Measurements from ENCODE around the gene LPAR3. TPM values are rescaled to one million over a fixed set of nuclear protein-coding genes. Genes with fewer than 3 reads are reported as not detected.

The LPAR3 gene
- total and polyA plus RNA-seq, 9 donors: 0.20 to 22.7 (median 2.5) TPM

DNA sequence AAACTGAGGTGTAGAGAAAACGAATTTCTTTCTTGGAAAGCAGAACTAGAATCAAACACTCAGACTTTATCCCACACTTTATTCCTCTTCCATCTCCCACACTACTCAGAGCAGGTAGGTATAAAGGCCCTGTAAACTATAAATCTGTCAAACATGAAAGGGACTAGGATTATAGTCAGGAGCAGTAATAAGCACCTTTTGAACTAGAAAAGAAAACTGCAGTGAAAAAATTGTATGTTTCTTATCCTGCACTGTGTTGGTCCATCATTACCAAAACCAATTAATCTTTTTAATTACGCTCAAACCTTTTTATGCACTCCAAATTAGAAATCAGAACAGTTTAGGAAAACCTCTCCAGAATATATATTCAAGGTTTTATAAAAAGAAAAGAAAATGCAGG lies 47.6 kb downstream of the LPAR3 start:
- WGBS, 3 donors: 89 to 91% (median 90%) methylated on average over 2 of the region's 2 CpGs
- TF ChIP-seq, protein P1, sequence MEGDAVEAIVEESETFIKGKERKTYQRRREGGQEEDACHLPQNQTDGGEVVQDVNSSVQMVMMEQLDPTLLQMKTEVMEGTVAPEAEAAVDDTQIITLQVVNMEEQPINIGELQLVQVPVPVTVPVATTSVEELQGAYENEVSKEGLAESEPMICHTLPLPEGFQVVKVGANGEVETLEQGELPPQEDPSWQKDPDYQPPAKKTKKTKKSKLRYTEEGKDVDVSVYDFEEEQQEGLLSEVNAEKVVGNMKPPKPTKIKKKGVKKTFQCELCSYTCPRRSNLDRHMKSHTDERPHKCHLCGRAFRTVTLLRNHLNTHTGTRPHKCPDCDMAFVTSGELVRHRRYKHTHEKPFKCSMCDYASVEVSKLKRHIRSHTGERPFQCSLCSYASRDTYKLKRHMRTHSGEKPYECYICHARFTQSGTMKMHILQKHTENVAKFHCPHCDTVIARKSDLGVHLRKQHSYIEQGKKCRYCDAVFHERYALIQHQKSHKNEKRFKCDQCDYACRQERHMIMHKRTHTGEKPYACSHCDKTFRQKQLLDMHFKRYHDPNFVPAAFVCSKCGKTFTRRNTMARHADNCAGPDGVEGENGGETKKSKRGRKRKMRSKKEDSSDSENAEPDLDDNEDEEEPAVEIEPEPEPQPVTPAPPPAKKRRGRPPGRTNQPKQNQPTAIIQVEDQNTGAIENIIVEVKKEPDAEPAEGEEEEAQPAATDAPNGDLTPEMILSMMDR (IDR thresholded peaks at IDR 0.05): no peak
- no peak for TF ChIP-seq EP300 (IDR thresholded peaks at IDR 0.05)
- TF ChIP-seq POLR2A (IDR thresholded peaks at IDR 0.05): no peak
- no peaks in the 10 kb centered on the region for H3K36me3 ChIP-seq
- H3K27ac ChIP-seq: no peak overlapping the region
- no peak overlapping the region for H3K4me3 ChIP-seq
- H3K4me1 ChIP-seq (ENCODE audit: insufficient read depth): no peaks in the 10 kb centered on the region
- H3K27me3 ChIP-seq: no peaks in the 10 kb centered on the region
- DNase-seq: no peak
- intact Hi-C loops (cut with DNase I): no loop called here
- no peaks in the 10 kb centered on the region for H3K9me3 ChIP-seq

DNA sequence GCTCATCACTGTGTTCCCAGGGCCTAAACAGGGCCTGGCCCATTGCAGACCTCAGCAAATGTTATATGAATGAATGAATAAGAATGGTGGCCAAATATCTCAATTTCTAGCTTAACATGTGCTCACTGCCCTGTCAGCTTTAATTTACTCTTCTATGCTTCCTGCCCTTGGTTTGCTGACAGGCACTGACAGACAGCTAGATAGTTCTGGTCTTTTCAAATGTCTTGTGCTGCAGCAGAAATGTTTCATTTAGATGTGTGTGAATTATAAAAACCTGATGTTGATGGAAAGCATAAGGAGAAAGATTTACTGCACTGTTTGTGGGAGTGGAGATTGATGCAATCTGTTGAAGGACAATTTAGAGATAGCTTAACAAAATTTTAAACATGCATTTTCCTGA lies 48.9 kb downstream of the LPAR3 start:
- DNase-seq: no peak
- intact Hi-C loops (cut with DNase I): no loop called here
- no peaks in the 10 kb centered on the region for H3K4me1 ChIP-seq (ENCODE audit: insufficient read depth)

DNA sequence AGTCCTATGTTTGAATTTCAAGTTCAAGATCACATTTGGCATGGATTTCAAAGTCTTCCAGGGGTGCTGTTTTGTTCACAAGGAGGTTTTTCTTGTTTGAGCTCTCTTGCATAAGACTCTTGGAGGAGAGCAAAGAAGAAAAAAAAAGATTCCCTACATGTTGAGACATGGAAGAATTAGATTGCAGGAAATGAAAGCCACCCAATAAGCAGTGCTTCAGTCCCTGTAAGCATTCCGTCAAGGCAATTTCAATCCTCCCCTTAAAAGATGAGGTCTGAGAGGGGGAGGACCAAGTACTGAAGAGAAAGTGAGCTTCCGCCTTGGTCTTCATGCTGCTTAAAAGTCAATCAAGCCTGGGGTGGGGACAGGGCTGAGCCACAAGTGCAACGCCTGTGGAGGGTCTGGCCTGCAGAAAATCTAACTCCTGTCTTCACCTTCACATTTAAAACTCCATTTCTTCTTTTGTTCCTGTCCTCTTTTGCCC lies 50.2 kb downstream of the LPAR3 start:
- DNase-seq: no peak
- TF ChIP-seq POLR2A (IDR thresholded peaks at IDR 0.05) (no peak), EP300 (IDR thresholded peaks at IDR 0.05) (no peak)
- TF ChIP-seq, protein P1 (IDR thresholded peaks at IDR 0.05): no peak
- no peaks in the 10 kb centered on the region for H3K36me3 ChIP-seq
- no peaks in the 10 kb centered on the region for H3K9me3 ChIP-seq
- intact Hi-C loops (cut with DNase I): no loop called here
- no peak overlapping the region for H3K4me3 ChIP-seq
- 62 to 71% (median 63%) methylated on average over 3 of the region's 3 CpGs for WGBS, 3 donors
- H3K27ac ChIP-seq: no peak overlapping the region
- no peaks in the 10 kb centered on the region for H3K27me3 ChIP-seq
- H3K4me1 ChIP-seq (ENCODE audit: insufficient read depth): no peaks in the 10 kb centered on the region

More for the DNA sequence above, 48.9 kb downstream of the LPAR3 start:
- H3K27me3 ChIP-seq: no peaks in the 10 kb centered on the region
- TF ChIP-seq POLR2A (IDR thresholded peaks at IDR 0.05) (no peak), EP300 (IDR thresholded peaks at IDR 0.05) (no peak)
- TF ChIP-seq, protein P1 (IDR thresholded peaks at IDR 0.05): no peak
- no peaks in the 10 kb centered on the region for H3K36me3 ChIP-seq
- no peak overlapping the region for H3K27ac ChIP-seq
- no peak overlapping the region for H3K4me3 ChIP-seq
- H3K9me3 ChIP-seq: no peaks in the 10 kb centered on the region

DNA sequence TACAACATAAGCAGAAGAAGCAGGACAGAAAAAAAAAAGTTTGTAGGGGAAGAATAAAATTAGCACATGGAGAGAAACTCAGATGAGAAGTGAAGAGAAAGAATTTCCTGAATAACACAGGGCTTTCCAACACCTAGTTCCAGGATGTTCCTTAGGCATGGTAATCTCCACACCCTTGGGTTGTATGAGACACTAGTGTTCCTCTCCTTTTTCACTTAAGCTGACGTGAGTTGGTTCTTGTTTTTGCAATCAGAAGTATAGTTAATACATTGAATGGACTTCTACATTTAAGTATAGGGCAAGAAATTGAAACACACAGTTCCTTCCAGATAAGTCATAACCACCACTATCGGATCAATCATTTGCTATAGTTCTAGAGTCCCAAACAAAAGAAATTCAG lies 51.0 kb downstream of the LPAR3 start:
- Histone ChIP-seq H3K27ac (no peak overlapping the region), H3K4me1 (ENCODE audit: insufficient read depth) (no peaks in the 10 kb centered on the region), H3K27me3 (no peaks in the 10 kb centered on the region), H3K36me3 (no peaks in the 10 kb centered on the region), H3K9me3 (no peaks in the 10 kb centered on the region), H3K4me3 (no peak overlapping the region)
- WGBS, 3 donors: 78 to 92% (median 84%) methylated on average over 2 of the region's 2 CpGs
- TF ChIP-seq POLR2A (IDR thresholded peaks at IDR 0.05) (no peak), EP300 (IDR thresholded peaks at IDR 0.05) (no peak)
- TF ChIP-seq, protein P1 (IDR thresholded peaks at IDR 0.05): no peak
- DNase-seq: no peak
- intact Hi-C loops (cut with DNase I): no loop called here

DNA sequence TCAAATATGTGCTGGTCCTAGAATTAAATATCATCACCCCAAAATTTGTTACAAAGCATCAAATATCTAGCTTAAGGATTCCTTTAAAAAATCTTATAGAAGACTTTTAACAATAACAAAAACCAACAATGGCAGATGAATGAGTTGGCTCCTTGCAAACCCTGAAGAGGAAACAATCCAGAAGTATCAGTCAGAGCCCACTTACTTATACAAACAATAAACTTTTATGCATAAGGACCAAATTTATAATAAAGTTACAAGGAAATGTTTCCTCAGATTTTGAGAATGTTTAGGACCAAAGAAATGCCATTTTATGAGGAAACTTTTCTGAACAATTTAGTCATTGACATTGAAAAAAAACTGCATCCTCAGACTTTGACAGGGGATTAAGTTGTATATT lies 52.7 kb downstream of the LPAR3 start:
- DNase-seq: no peak
- intact Hi-C loops (cut with DNase I): no loop called here
- Histone ChIP-seq H3K4me1 (ENCODE audit: insufficient read depth) (no peaks in the 10 kb centered on the region), H3K27me3 (no peaks in the 10 kb centered on the region), H3K27ac (no peak overlapping the region), H3K36me3 (no peaks in the 10 kb centered on the region), H3K4me3 (no peak overlapping the region), H3K9me3 (no peaks in the 10 kb centered on the region)
- TF ChIP-seq EP300 (IDR thresholded peaks at IDR 0.05) (no peak), POLR2A (IDR thresholded peaks at IDR 0.05) (no peak)
- TF ChIP-seq, protein P1 (IDR thresholded peaks at IDR 0.05): no peak
